Measurements from ENCODE around the gene TBC1D19. TPM values are rescaled to one million over a fixed set of nuclear protein-coding genes. Genes with fewer than 3 reads are reported as not detected.
"Not testable (repeated sequence)": the region's sequence is repeated elsewhere in the genome, so short reads cannot be mapped to it uniquely, and the experiment has no call there.

Gene TBC1D19
- total RNA-seq, 1 experiment from 2014 or later = 4.0 TPM

GRCh38 chr4:26576231-26576739, 7.6 kb upstream of the TBC1D19 start:
- Histone ChIP-seq H3K9me2 (replicated peaks; ENCODE audit: low read length) (no peaks in the 10 kb centered on the region), H3K27ac (ENCODE audit: low read length) (no peak overlapping the region), H3K9ac (ENCODE audit: low read length) (no peak overlapping the region), H3K79me2 (ENCODE audit: low read length) (no peaks in the 10 kb centered on the region), H3K27me3 (ENCODE audit: low read length) (no peaks in the 10 kb centered on the region), H3K4me3 (ENCODE audit: low read length) (no peak overlapping the region), H3F3A (ENCODE audit: low read length, unreplicated experiment) (no peaks in the 10 kb centered on the region), H3K4me2 (ENCODE audit: low read length) (no peak overlapping the region), H2AFZ (ENCODE audit: low read length) (no peak overlapping the region), H3K36me3 (ENCODE audit: low read depth, low read length) (no peaks in the 10 kb centered on the region), H3K4me1 (ENCODE audit: insufficient read depth, low read length) (peaks cover 13% of the 10 kb centered on the region; the same call in 1 of the 2 replicates), H3K9me3 (ENCODE audit: low read length) (no peaks in the 10 kb centered on the region), H4K20me1 (ENCODE audit: low read length) (no peaks in the 10 kb centered on the region)
- no TSS peak for BruUV-seq (replicated peaks)
- intact Hi-C loops (cut with micrococcal nuclease) = no loop called here
- TF ChIP-seq EZH2phosphoT487 (IDR thresholded peaks at IDR 0.05; ENCODE audit: borderline replicate concordance, low read length) (no peak), EZH2 (IDR thresholded peaks at IDR 0.05; ENCODE audit: low read length, unreplicated experiment) (no peak), CTCF (conservative IDR thresholded peaks at IDR 0.05; ENCODE audit: low read depth, low read length) (no peak)
- ChIA-PET CTCF (no interaction called here), POLR2A (ENCODE audit: unreplicated experiment) (no interaction called here)
- DNase-seq (peak; percentile 6), ATAC-seq (no peak)

- no peaks in the 10 kb centered on the region for H3K79me2 ChIP-seq (ENCODE audit: low read length)
- intact Hi-C loops (cut with micrococcal nuclease) = no loop called here
- CTCF ChIA-PET = no interaction called here
- ATAC-seq = no peak
- H3F3A ChIP-seq (ENCODE audit: low read length, unreplicated experiment) = no peaks in the 10 kb centered on the region
- peaks cover 13% of the 10 kb centered on the region; the same call in 1 of the 2 replicates for H3K4me1 ChIP-seq (ENCODE audit: insufficient read depth, low read length)
- H2AFZ ChIP-seq (ENCODE audit: low read length) = no peak overlapping the region
- H3K9ac ChIP-seq (ENCODE audit: low read length) = no peak overlapping the region
- H3K27ac ChIP-seq (ENCODE audit: low read length) = no peak overlapping the region
- H3K9me2 ChIP-seq (replicated peaks; ENCODE audit: low read length) = no peaks in the 10 kb centered on the region
- H3K4me2 ChIP-seq (ENCODE audit: low read length) = no peak overlapping the region
- H4K20me1 ChIP-seq (ENCODE audit: low read length) = no peaks in the 10 kb centered on the region
- H3K9me3 ChIP-seq (ENCODE audit: low read length) = no peaks in the 10 kb centered on the region
- H3K4me3 ChIP-seq (ENCODE audit: low read length) = no peak overlapping the region
- no TSS peak for BruUV-seq (replicated peaks)
- TF ChIP-seq CTCF (conservative IDR thresholded peaks at IDR 0.05; ENCODE audit: low read depth, low read length) (no peak), EZH2 (IDR thresholded peaks at IDR 0.05; ENCODE audit: low read length, unreplicated experiment) (no peak), EZH2phosphoT487 (IDR thresholded peaks at IDR 0.05; ENCODE audit: borderline replicate concordance, low read length) (no peak)
- H3K27me3 ChIP-seq (ENCODE audit: low read length) = no peaks in the 10 kb centered on the region
- DNase-seq = no peak
- no peaks in the 10 kb centered on the region for H3K36me3 ChIP-seq (ENCODE audit: low read depth, low read length)
- POLR2A ChIA-PET (ENCODE audit: unreplicated experiment) = no interaction called here
Measured at GRCh38 chr4:26577066-26577465, 6.8 kb upstream of the TBC1D19 start.

DNA sequence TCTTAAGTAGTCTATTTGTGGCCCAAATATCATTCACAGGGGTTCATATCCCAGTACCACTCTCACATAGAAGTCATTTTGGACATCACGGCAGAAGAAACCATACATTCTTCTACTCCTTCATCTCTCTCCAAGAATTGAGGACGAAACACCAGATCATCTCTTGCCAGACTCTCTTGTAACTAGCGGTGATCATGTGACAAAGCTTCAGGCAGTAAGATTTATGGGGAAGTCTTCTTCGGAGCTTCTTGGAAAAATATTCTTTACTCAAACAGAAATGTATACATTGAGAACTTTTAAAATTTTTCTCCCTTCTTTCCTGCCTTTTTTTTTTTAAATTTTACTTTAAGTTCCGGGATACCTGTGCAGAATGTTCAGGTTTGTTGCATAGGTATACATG, 4.7 kb upstream of the TBC1D19 start:
- H3K36me3 ChIP-seq (ENCODE audit: low read depth, low read length) = no peaks in the 10 kb centered on the region
- no peaks in the 10 kb centered on the region for H3K79me2 ChIP-seq (ENCODE audit: low read length)
- H4K20me1 ChIP-seq (ENCODE audit: low read length) = no peaks in the 10 kb centered on the region
- ATAC-seq (no peak), DNase-seq (no peak)
- ChIA-PET CTCF (no interaction called here), POLR2A (ENCODE audit: unreplicated experiment) (no interaction called here)
- intact Hi-C loops (cut with micrococcal nuclease) = no loop called here
- H3K9ac ChIP-seq (ENCODE audit: low read length) = no peak overlapping the region
- peaks cover 13% of the 10 kb centered on the region for H3K4me1 ChIP-seq (ENCODE audit: insufficient read depth, low read length)
- no peak overlapping the region for H3K27ac ChIP-seq (ENCODE audit: low read length)
- H3K4me3 ChIP-seq (ENCODE audit: low read length) = no peak overlapping the region
- no peaks in the 10 kb centered on the region for H3K9me2 ChIP-seq (replicated peaks; ENCODE audit: low read length)
- no TSS peak for BruUV-seq (replicated peaks)
- no peaks in the 10 kb centered on the region for H3K9me3 ChIP-seq (ENCODE audit: low read length)
- H3K27me3 ChIP-seq (ENCODE audit: low read length) = no peaks in the 10 kb centered on the region
- no peaks in the 10 kb centered on the region for H3F3A ChIP-seq (ENCODE audit: low read length, unreplicated experiment)
- H2AFZ ChIP-seq (ENCODE audit: low read length) = no peak overlapping the region
- TF ChIP-seq CTCF (conservative IDR thresholded peaks at IDR 0.05; ENCODE audit: low read depth, low read length) (no peak), EZH2phosphoT487 (IDR thresholded peaks at IDR 0.05; ENCODE audit: borderline replicate concordance, low read length) (no peak), EZH2 (IDR thresholded peaks at IDR 0.05; ENCODE audit: low read length, unreplicated experiment) (no peak)
- H3K4me2 ChIP-seq (ENCODE audit: low read length) = no peak overlapping the region

GRCh38 chr4:26581341-26581740, 2.5 kb upstream of the TBC1D19 start:
- intact Hi-C loops (cut with micrococcal nuclease) = loop anchor here (5.0 kb wide), 1 partner anchor 119 kb away; no protein-coding TSS in a partner anchor
- CTCF ChIA-PET; H4K20me1 ChIP-seq (ENCODE audit: low read length); POLR2A ChIA-PET (ENCODE audit: unreplicated experiment); H3K9ac ChIP-seq (ENCODE audit: low read length); H3K27me3 ChIP-seq (ENCODE audit: low read length); DNase-seq; H3K27ac ChIP-seq (ENCODE audit: low read length); ATAC-seq; H3F3A ChIP-seq (ENCODE audit: low read length, unreplicated experiment); H3K4me2 ChIP-seq (ENCODE audit: low read length); H2AFZ ChIP-seq (ENCODE audit: low read length); H3K9me3 ChIP-seq (ENCODE audit: low read length); H3K4me3 ChIP-seq (ENCODE audit: low read length); H3K36me3 ChIP-seq (ENCODE audit: low read depth, low read length); H3K9me2 ChIP-seq (replicated peaks; ENCODE audit: low read length); BruUV-seq (replicated peaks): not testable (repeated sequence)
- peaks cover 12% of the 10 kb centered on the region for H3K79me2 ChIP-seq (ENCODE audit: low read length)
- peaks cover 11% of the 10 kb centered on the region for H3K4me1 ChIP-seq (ENCODE audit: insufficient read depth, low read length)

Measured in PC-3 (cell line).